Heart right ventricle (tissue), 16 donors: ENCODE data around the gene PPIL1. TPM values are rescaled to one million over a fixed set of nuclear protein-coding genes. Genes with fewer than 3 reads are reported as not detected.
A peak's percentile ranks its signal among the peaks of the same experiment; 100 is the strongest.

Experiments used
- ATAC-seq, 8 donors: fragments of 200-7000 bp; cut with Tn5 transposase; one replicate each; pipeline ENCODE4 v1.9.1; 2020; ENCODE audit warnings: mild to moderate bottlenecking in 8 of 8, moderate library complexity in 8 of 8, moderate number of reproducible peaks in 1 of 8
- DNase-seq, 2 donors: peaks; one replicate each; pipeline ENCODE4 v3.0.0-alpha.2; 2020
- H3K27ac ChIP-seq, 10 donors: fragments of 200-600 bp; sonication (generic) in 2 of 10; one replicate each; pipeline versions ENCODE4 v1.5.0 to v1.8.0; 2020 to 2022; ENCODE audit warnings: mild to moderate bottlenecking in 3 of 10
- H3K27me3 ChIP-seq, 7 donors: fragments of 200-600 bp; one replicate each; pipeline ENCODE4 v1.8.0; 2021 to 2022; ENCODE audit warnings: mild to moderate bottlenecking in 2 of 7
- H3K36me3 ChIP-seq, 9 donors: fragments of 200-600 bp; sonication (generic) in 1 of 9; one replicate each; pipeline versions ENCODE4 v1.5.0 to v1.8.0; 2020 to 2022; ENCODE audit warnings: mild to moderate bottlenecking in 2 of 9
- H3K4me1 ChIP-seq, 9 donors: fragments of 200-600 bp; sonication (generic) in 1 of 9; one replicate each; pipeline versions ENCODE4 v1.5.0 to v1.8.0; 2020 to 2022; ENCODE audit warnings: mild to moderate bottlenecking in 4 of 9
- H3K4me3 ChIP-seq, 10 donors: fragments of 200-600 bp; sonication (generic) in 2 of 10; one replicate each; pipeline versions ENCODE4 v1.5.0 to v1.8.0; 2020 to 2022; ENCODE audit warnings: mild to moderate bottlenecking in 7 of 10, moderate library complexity in 2 of 10
- H3K9me3 ChIP-seq, 11 donors: fragments of 200-600 bp in 10 of 11; sonication (generic) in 2 of 11; one replicate each; pipeline versions ENCODE4 v1.5.0 to v1.8.0; 2013 to 2022; ENCODE audit warnings: mild to moderate bottlenecking in 2 of 11, control low read depth in 1 of 11, moderate library complexity in 1 of 11
- CTCF ChIP-seq, 9 donors: fragments of 200-600 bp; sonication (generic) in 2 of 9; IDR thresholded peaks; one replicate each; pipeline versions ENCODE4 v1.5.0 to v1.8.0; 2021 to 2022; ENCODE audit warnings: antibody characterized with exemption in 9 of 9, mild to moderate bottlenecking in 5 of 9, moderate library complexity in 1 of 9
- WGBS, 2 donors: extraction: QIAGEN DNeasy Blood & Tissue Kit; methylation state at CpG; one replicate each; pipeline ENCODE4 v1.1.7; 2013; ENCODE audit warnings: inconsistent platforms in 1 of 2; 5-methylcytosine and 5-hydroxymethylcytosine counted together
- intact Hi-C, 10 donors: fragments of 100-400 bp; cut with DNase I; formaldehyde crosslinking; loops; one replicate each; pipeline versions ENCODE4 v1.11.1 to v1.14.2; 2022
- polyA plus RNA-seq, 2 donors: library from polyadenylated mRNA; stranded (reverse); fragments of 200-250 nt; gene quantifications; one replicate each; pipeline ENCODE4 v1.2.3, GENCODE V29; 2013
- total RNA-seq, 10 donors: library from RNA; stranded (reverse); fragmentation: NEBNext Ultra II Directional in 3 of 10; extraction: Animal tissue kit (Norgen Biotek cat#: 25700) in 3 of 10; gene quantifications; one replicate each; pipeline versions ENCODE4 v1.2.1 to v1.2.4, GENCODE V29; 2021 to 2023
- donor health status: Arrhythmogenic right ventricular cardiomyopathy.
- donor health status: ischemic (EF 13 %, LVEDD 7.1; RV severe dilation, severe dysfunction).
- donor health status: healthy with polysubstance abuse.
- donor health status: DM: no; HTN: yes; CAD: no.
- donor health status: DM: no; HTN: no; CAD: no.
- donor health status: ischemic (EF 25% LVEDD 6.9; RV normal size, moderate dysfunction).
- donor health status: ischemic (EF 25% LVEDD 5.7; RV mildly dilated, moderate dysfunction).
- donor health status: healthy.
- donor health status: DM: yes; HTN: yes; CAD: no.
- donor health status: Ischemic cardiomyopathy.
- donor health status: ischemic (EF 35%, LVEDD 5.7; RV mildly dilated, moderate dysfunction).
- donor health status: nonischemic (EF 11% LVEDD 7.7; RV severe dilation, severe dysfunction).
- donor health status: DM: yes; HTN: yes; CAD: no.
- donor health status: PGD.
- donor health status: ischemic (EF 29% LVEDD 5.4; RV normal size, mild dysfunction).
- donor health status: nonischemic (EF 23%, LVEDD 6.1; RV moderate dilation, normal function).

The PPIL1 gene
- total and polyA plus RNA-seq, 12 donors = 21.1 to 106 (median 48.4) TPM

GRCh38 chr6:36807750-36808149 lies 66.9 kb downstream of the PPIL1 start:
- Histone ChIP-seq H3K4me1 (peaks cover 0 to 22% (median 0%) of the 10 kb centered on the region in 9 donors), H3K4me3 (no peak overlapping the region), H3K36me3 (no peaks in the 10 kb centered on the region), H3K9me3 (no peaks in the 10 kb centered on the region), H3K27ac (no peak overlapping the region), H3K27me3 (no peaks in the 10 kb centered on the region)
- intact Hi-C loops = no loop called here
- no peak for ATAC-seq
- DNase-seq = no peak
- 95 to 100% methylated on average over 7 of the region's 7 CpGs for WGBS, 2 donors
- TF ChIP-seq CTCF (IDR thresholded peaks at IDR 0.05) = no peak

GRCh38 chr6:36807143-36807542 lies 67.5 kb downstream of the PPIL1 start:
- intact Hi-C loops = no loop called here
- DNase-seq (no peak), ATAC-seq (no peak)
- Histone ChIP-seq H3K27ac (no peak overlapping the region), H3K36me3 (no peaks in the 10 kb centered on the region), H3K4me1 (peaks cover 0 to 22% (median 0%) of the 10 kb centered on the region in 9 donors), H3K27me3 (no peaks in the 10 kb centered on the region), H3K9me3 (no peaks in the 10 kb centered on the region), H3K4me3 (no peak overlapping the region)
- TF ChIP-seq CTCF (IDR thresholded peaks at IDR 0.05) = no peak
- 79 to 89% methylated on average over 5 of the region's 5 CpGs for WGBS, 2 donors

GRCh38 chr6:36805917-36806316 lies 68.7 kb downstream of the PPIL1 start:
- ATAC-seq (peak in 2 of 8 donors; percentile 15), DNase-seq (no peak)
- intact Hi-C loops = no loop called here
- no peak overlapping the region for H3K4me3 ChIP-seq
- H3K4me1 ChIP-seq = peaks cover 0 to 16% (median 3%) of the 10 kb centered on the region in 9 donors
- WGBS, 2 donors = 85 to 90% methylated on average over 8 of the region's 8 CpGs
- TF ChIP-seq CTCF (IDR thresholded peaks at IDR 0.05) = no peak
- H3K27ac ChIP-seq = no peak overlapping the region
- no peaks in the 10 kb centered on the region for H3K9me3 ChIP-seq
- no peaks in the 10 kb centered on the region for H3K36me3 ChIP-seq
- no peaks in the 10 kb centered on the region for H3K27me3 ChIP-seq

- 59 to 67% methylated on average over 7 of the region's 7 CpGs for WGBS, 2 donors
- Histone ChIP-seq H3K27ac (no peak overlapping the region), H3K27me3 (no peaks in the 10 kb centered on the region), H3K36me3 (no peaks in the 10 kb centered on the region), H3K9me3 (no peaks in the 10 kb centered on the region), H3K4me1 (peaks cover 0 to 10% (median 2%) of the 10 kb centered on the region in 9 donors), H3K4me3 (no peak overlapping the region)
- TF ChIP-seq CTCF (IDR thresholded peaks at IDR 0.05) = no peak
- intact Hi-C loops = no loop called here
- no peak for DNase-seq
- ATAC-seq = no peak
Observed at GRCh38 chr6:36805096-36805797, 69.4 kb downstream of the PPIL1 start.

Other genes with a start within 250 kb of the PPIL1 start
- 100 to 1,000 TPM in 2 of 10 donors, 10 to 100 TPM in 8; 27.1 to 105 (median 61.2) TPM for gene CDKN1A, start 196.1 kb downstream of the PPIL1 start, total RNA-seq
- 100 to 1,000 TPM in 1 of 2 donors, 10 to 100 TPM in 1; 23.3 to 357 TPM for gene CDKN1A, start 196.1 kb downstream of the PPIL1 start, polyA plus RNA-seq
- gene RAB44, start 177.0 kb downstream of the PPIL1 start, total RNA-seq = under 1 TPM in 4 of 10 donors, not detected in 6; 0.05 to 0.39 (median 0.06) TPM
- gene RAB44, start 177.0 kb downstream of the PPIL1 start, polyA plus RNA-seq = under 1 TPM; 0.03 to 0.15 TPM
- gene CPNE5, start 35.4 kb downstream of the PPIL1 start, total RNA-seq = 10 to 100 TPM in 9 of 10 donors, 1 to 10 TPM in 1; 2.8 to 98.2 (median 29.0) TPM
- gene CPNE5, start 35.4 kb downstream of the PPIL1 start, polyA plus RNA-seq = 10 to 100 TPM in 1 of 2 donors, 1 to 10 TPM in 1; 4.4 to 18.4 TPM
- gene C6orf89, start 11.1 kb upstream of the PPIL1 start, total RNA-seq = 100 to 1,000 TPM in 1 of 10 donors, 10 to 100 TPM in 9; 64.6 to 104 (median 74.7) TPM
- 10 to 100 TPM; 22.5 to 23.1 TPM for gene C6orf89, start 11.1 kb upstream of the PPIL1 start, polyA plus RNA-seq
- 10 to 100 TPM in 9 of 10 donors, 1 to 10 TPM in 1; 4.4 to 38.9 (median 18.7) TPM for gene PI16, start 79.9 kb upstream of the PPIL1 start, total RNA-seq
- gene PI16, start 79.9 kb upstream of the PPIL1 start, polyA plus RNA-seq = 10 to 100 TPM in 1 of 2 donors, 1 to 10 TPM in 1; 6.3 to 38.6 TPM
- 100 to 1,000 TPM; 127 to 296 (median 156) TPM for gene MTCH1, start 111.4 kb upstream of the PPIL1 start, total RNA-seq
- 100 to 1,000 TPM in 1 of 2 donors, 10 to 100 TPM in 1; 82.6 to 341 TPM for gene MTCH1, start 111.4 kb upstream of the PPIL1 start, polyA plus RNA-seq
- gene FGD2, start 130.9 kb upstream of the PPIL1 start, total RNA-seq = 10 to 100 TPM in 1 of 10 donors, 1 to 10 TPM in 9; 1.0 to 22.1 (median 2.0) TPM
- 1 to 10 TPM; 2.8 to 6.7 TPM for gene FGD2, start 130.9 kb upstream of the PPIL1 start, polyA plus RNA-seq